Activated naive CD8-positive, alpha-beta T cell (primary cell): ENCODE data around the gene RRP9.
"Not testable (repeated sequence)": the region's sequence is repeated elsewhere in the genome, so short reads cannot be mapped to it uniquely, and the experiment has no call there.

Source experiments
- H3K27ac Mint-ChIP-seq: one replicate; pipeline ENCODE4 v1.8.0; 2021; ENCODE audit warnings: mixed read lengths
- H3K27me3 Mint-ChIP-seq: one replicate; pipeline ENCODE4 v1.8.0; 2021; ENCODE audit warnings: mixed read lengths
- H3K36me3 Mint-ChIP-seq: one replicate; pipeline ENCODE4 v1.8.0; 2021; ENCODE audit warnings: mixed read lengths
- H3K4me1 Mint-ChIP-seq: one replicate; pipeline ENCODE4 v1.8.0; 2021; ENCODE audit warnings: low read depth, mixed read lengths
- H3K4me3 Mint-ChIP-seq: one replicate; pipeline ENCODE4 v1.8.0; 2021; ENCODE audit warnings: mild to moderate bottlenecking, mixed read lengths
- H3K9me3 Mint-ChIP-seq: one replicate; pipeline ENCODE4 v1.8.0; 2021; ENCODE audit warnings: low read depth, mixed read lengths

Gene RRP9

GRCh38 chr3:51928981-51929380 lies 12.7 kb downstream of the RRP9 start:
- not testable (repeated sequence) for H3K9me3 Mint-ChIP-seq, H3K27ac Mint-ChIP-seq, H3K36me3 Mint-ChIP-seq, H3K4me1 Mint-ChIP-seq, H3K4me3 Mint-ChIP-seq, H3K27me3 Mint-ChIP-seq

- no peaks in the 10 kb centered on the region for H3K4me1 Mint-ChIP-seq
- H3K36me3 Mint-ChIP-seq, result peaks cover 6% of the 10 kb centered on the region
- H3K27me3 Mint-ChIP-seq, result no peaks in the 10 kb centered on the region
- no peaks in the 10 kb centered on the region for H3K9me3 Mint-ChIP-seq
- H3K4me3 Mint-ChIP-seq, result no peak overlapping the region
- no peak overlapping the region for H3K27ac Mint-ChIP-seq
Observed at GRCh38 chr3:51928438-51928837, 13.3 kb downstream of the RRP9 start.

GRCh38 chr3:51927061-51927977 lies 14.4 kb downstream of the RRP9 start:
- Mint-ChIP-seq H3K36me3 (peaks cover 6% of the 10 kb centered on the region), H3K27ac (no peak overlapping the region), H3K27me3 (no peaks in the 10 kb centered on the region), H3K4me1 (no peaks in the 10 kb centered on the region), H3K9me3 (no peaks in the 10 kb centered on the region), H3K4me3 (no peak overlapping the region)

- no peaks in the 10 kb centered on the region for H3K27me3 Mint-ChIP-seq
- H3K4me1 Mint-ChIP-seq, result no peaks in the 10 kb centered on the region
- H3K36me3 Mint-ChIP-seq, result no peaks in the 10 kb centered on the region
- no peaks in the 10 kb centered on the region for H3K9me3 Mint-ChIP-seq
- H3K27ac Mint-ChIP-seq, result no peak overlapping the region
- no peak overlapping the region for H3K4me3 Mint-ChIP-seq
Observed at GRCh38 chr3:51921081-51921578, 20.6 kb downstream of the RRP9 start.

GRCh38 chr3:51916418-51916817 lies 25.3 kb downstream of the RRP9 start:
- H3K36me3 Mint-ChIP-seq, result no peaks in the 10 kb centered on the region
- no peaks in the 10 kb centered on the region for H3K9me3 Mint-ChIP-seq
- no peak overlapping the region for H3K27ac Mint-ChIP-seq
- no peaks in the 10 kb centered on the region for H3K27me3 Mint-ChIP-seq
- H3K4me1 Mint-ChIP-seq, result no peaks in the 10 kb centered on the region
- no peak overlapping the region for H3K4me3 Mint-ChIP-seq

GRCh38 chr3:51908026-51908425 lies 33.7 kb downstream of the RRP9 start:
- peaks cover 13% of the 10 kb centered on the region for H3K36me3 Mint-ChIP-seq
- no peaks in the 10 kb centered on the region for H3K4me1 Mint-ChIP-seq
- peaks cover 13% of the 10 kb centered on the region for H3K27me3 Mint-ChIP-seq
- H3K4me3 Mint-ChIP-seq, result no peak overlapping the region
- H3K27ac Mint-ChIP-seq, result no peak overlapping the region
- H3K9me3 Mint-ChIP-seq, result peaks cover 14% of the 10 kb centered on the region

- H3K9me3 Mint-ChIP-seq, result peaks cover 13% of the 10 kb centered on the region
- no peaks in the 10 kb centered on the region for H3K4me1 Mint-ChIP-seq
- H3K27ac Mint-ChIP-seq, result no peak overlapping the region
- H3K36me3 Mint-ChIP-seq, result peaks cover 13% of the 10 kb centered on the region
- peaks cover 21% of the 10 kb centered on the region for H3K27me3 Mint-ChIP-seq
- no peak overlapping the region for H3K4me3 Mint-ChIP-seq
Observed at GRCh38 chr3:51904034-51904823, 37.5 kb downstream of the RRP9 start.

GRCh38 chr3:51902361-51902760 lies 39.3 kb downstream of the RRP9 start:
- Mint-ChIP-seq H3K27me3 (peaks cover 25% of the 10 kb centered on the region), H3K36me3 (peaks cover 11% of the 10 kb centered on the region)
- H3K4me3 Mint-ChIP-seq, result not testable (repeated sequence)

GRCh38 chr3:51900043-51900442 lies 41.7 kb downstream of the RRP9 start:
- not testable (repeated sequence) for H3K9me3 Mint-ChIP-seq, H3K4me1 Mint-ChIP-seq, H3K27ac Mint-ChIP-seq, H3K36me3 Mint-ChIP-seq, H3K4me3 Mint-ChIP-seq
- H3K27me3 Mint-ChIP-seq, result peaks cover 28% of the 10 kb centered on the region

More at GRCh38 chr3:51902361-51902760, 39.3 kb downstream of the RRP9 start:
- not testable (repeated sequence) for H3K27ac Mint-ChIP-seq, H3K4me1 Mint-ChIP-seq
- H3K9me3 Mint-ChIP-seq, result peaks cover 10% of the 10 kb centered on the region

GRCh38 chr3:51897391-51897790 lies 44.3 kb downstream of the RRP9 start:
- H3K27me3 Mint-ChIP-seq, result peaks cover 21% of the 10 kb centered on the region
- H3K9me3 Mint-ChIP-seq, result no peaks in the 10 kb centered on the region
- no peaks in the 10 kb centered on the region for H3K36me3 Mint-ChIP-seq
- H3K4me3 Mint-ChIP-seq, result no peak overlapping the region
- H3K4me1 Mint-ChIP-seq, result no peaks in the 10 kb centered on the region
- no peak overlapping the region for H3K27ac Mint-ChIP-seq

- H3K4me1 Mint-ChIP-seq, result peaks cover 4% of the 10 kb centered on the region
- H3K27ac Mint-ChIP-seq, result no peak overlapping the region
- no peaks in the 10 kb centered on the region for H3K9me3 Mint-ChIP-seq
Observed at GRCh38 chr3:51896607-51897305, 44.9 kb downstream of the RRP9 start.

GRCh38 chr3:51894939-51895338 lies 46.8 kb downstream of the RRP9 start:
- Mint-ChIP-seq H3K27me3 (peaks cover 17% of the 10 kb centered on the region), H3K27ac (no peak overlapping the region), H3K4me3 (no peak overlapping the region), H3K9me3 (no peaks in the 10 kb centered on the region), H3K4me1 (peaks cover 12% of the 10 kb centered on the region), H3K36me3 (no peaks in the 10 kb centered on the region)

More at GRCh38 chr3:51896607-51897305, 44.9 kb downstream of the RRP9 start:
- no peaks in the 10 kb centered on the region for H3K36me3 Mint-ChIP-seq
- H3K4me3 Mint-ChIP-seq, result no peak overlapping the region
- peaks cover 19% of the 10 kb centered on the region for H3K27me3 Mint-ChIP-seq

- Mint-ChIP-seq H3K4me1 (peaks cover 12% of the 10 kb centered on the region), H3K9me3 (no peaks in the 10 kb centered on the region), H3K36me3 (no peaks in the 10 kb centered on the region), H3K27ac (no peak overlapping the region), H3K27me3 (peaks cover 15% of the 10 kb centered on the region), H3K4me3 (no peak overlapping the region)
Observed at GRCh38 chr3:51894391-51894790, 47.3 kb downstream of the RRP9 start.

GRCh38 chr3:51891242-51892039 lies 50.3 kb downstream of the RRP9 start:
- H3K27ac Mint-ChIP-seq, result no peak overlapping the region
- no peaks in the 10 kb centered on the region for H3K9me3 Mint-ChIP-seq
- peaks cover 12% of the 10 kb centered on the region for H3K4me1 Mint-ChIP-seq
- H3K36me3 Mint-ChIP-seq, result no peaks in the 10 kb centered on the region
- no peak overlapping the region for H3K4me3 Mint-ChIP-seq
- peaks cover 2% of the 10 kb centered on the region for H3K27me3 Mint-ChIP-seq
